ENCODE results near the gene C10orf62.
"Not testable (repeated sequence)": the region's sequence is repeated elsewhere in the genome, so short reads cannot be mapped to it uniquely, and the experiment has no call there.

Gene C10orf62

GRCh38 chr10:97589479-97589878 is at the start of gene C10orf62:
Gene C10orf62, plus strand, starts transcription at chr10:97589721. Its CDS starts 177 bp downstream, at chr10:97589898.
- no peak for DNase-seq (ENCODE audit: low read depth in 3 of 3, low spot score in 1 of 3)

GRCh38 chr10:97540669-97541500 is 48.6 kb upstream of the C10orf62 start:
- DNase-seq (ENCODE audit: low read depth in 3 of 3, low spot score in 1 of 3) = no peak

- DNase-seq (ENCODE audit: low read depth in 3 of 3, low spot score in 1 of 3) = peak in 1 of 3 donors; percentile 11
Observed at GRCh38 chr10:97542169-97543024, 47.1 kb upstream of the C10orf62 start.

GRCh38 chr10:97543025-97543546 is 46.4 kb upstream of the C10orf62 start:
- DNase-seq (ENCODE audit: low read depth in 3 of 3, low spot score in 1 of 3) = peak in 1 of 3 donors; percentile 28

- DNase-seq (ENCODE audit: low read depth in 3 of 3, low spot score in 1 of 3) = no peak
Observed at GRCh38 chr10:97546456-97547270, 42.9 kb upstream of the C10orf62 start.

- DNase-seq (ENCODE audit: low read depth in 3 of 3, low spot score in 1 of 3) = no peak
Observed at GRCh38 chr10:97547271-97547600, 42.3 kb upstream of the C10orf62 start.

- DNase-seq (ENCODE audit: low read depth in 3 of 3, low spot score in 1 of 3) = no peak
Observed at GRCh38 chr10:97547962-97548361, 41.6 kb upstream of the C10orf62 start.

- no peak for DNase-seq (ENCODE audit: low read depth in 3 of 3, low spot score in 1 of 3)
Observed at GRCh38 chr10:97548828-97549455, 40.6 kb upstream of the C10orf62 start.

- no peak for DNase-seq (ENCODE audit: low read depth in 3 of 3, low spot score in 1 of 3)
Observed at GRCh38 chr10:97549587-97550322, 39.8 kb upstream of the C10orf62 start.

GRCh38 chr10:97550336-97551149 is 39.0 kb upstream of the C10orf62 start:
- DNase-seq (ENCODE audit: low read depth in 3 of 3, low spot score in 1 of 3) = no peak

GRCh38 chr10:97551271-97551670 is 38.2 kb upstream of the C10orf62 start:
- DNase-seq (ENCODE audit: low read depth in 3 of 3, low spot score in 1 of 3) = no peak

- peak in 2 of 3 donors; percentile 25 to 41 for DNase-seq (ENCODE audit: low read depth in 3 of 3, low spot score in 1 of 3)
Observed at GRCh38 chr10:97553575-97554031, 35.9 kb upstream of the C10orf62 start.

- DNase-seq (ENCODE audit: low read depth in 3 of 3, low spot score in 1 of 3) = not testable (repeated sequence)
Observed at GRCh38 chr10:97554336-97554735, 35.2 kb upstream of the C10orf62 start.

- DNase-seq (ENCODE audit: low read depth in 3 of 3, low spot score in 1 of 3) = not testable (repeated sequence)
Observed at GRCh38 chr10:97555541-97555940, 34.0 kb upstream of the C10orf62 start.

- not testable (repeated sequence) for DNase-seq (ENCODE audit: low read depth in 3 of 3, low spot score in 1 of 3)
Observed at GRCh38 chr10:97560731-97561381, 28.7 kb upstream of the C10orf62 start.

- not testable (repeated sequence) for DNase-seq (ENCODE audit: low read depth in 3 of 3, low spot score in 1 of 3)
Observed at GRCh38 chr10:97561386-97562077, 28.0 kb upstream of the C10orf62 start.

- DNase-seq (ENCODE audit: low read depth in 3 of 3, low spot score in 1 of 3) = not testable (repeated sequence)
Observed at GRCh38 chr10:97562329-97562728, 27.2 kb upstream of the C10orf62 start.

- no peak for DNase-seq (ENCODE audit: low read depth in 3 of 3, low spot score in 1 of 3)
Observed at GRCh38 chr10:97563337-97563736, 26.2 kb upstream of the C10orf62 start.

Measured in stimulated activated CD4-positive, alpha-beta T cell treated with anti-CD3 and anti-CD28 coated beads, TNF-alpha, amount 100 ng/mL, for 1 hour (primary cell).